ENCODE results near the gene CCND1.
"Not testable (repeated sequence)": the region's sequence is repeated elsewhere in the genome, so short reads cannot be mapped to it uniquely, and the experiment has no call there.

Gene CCND1

DNA sequence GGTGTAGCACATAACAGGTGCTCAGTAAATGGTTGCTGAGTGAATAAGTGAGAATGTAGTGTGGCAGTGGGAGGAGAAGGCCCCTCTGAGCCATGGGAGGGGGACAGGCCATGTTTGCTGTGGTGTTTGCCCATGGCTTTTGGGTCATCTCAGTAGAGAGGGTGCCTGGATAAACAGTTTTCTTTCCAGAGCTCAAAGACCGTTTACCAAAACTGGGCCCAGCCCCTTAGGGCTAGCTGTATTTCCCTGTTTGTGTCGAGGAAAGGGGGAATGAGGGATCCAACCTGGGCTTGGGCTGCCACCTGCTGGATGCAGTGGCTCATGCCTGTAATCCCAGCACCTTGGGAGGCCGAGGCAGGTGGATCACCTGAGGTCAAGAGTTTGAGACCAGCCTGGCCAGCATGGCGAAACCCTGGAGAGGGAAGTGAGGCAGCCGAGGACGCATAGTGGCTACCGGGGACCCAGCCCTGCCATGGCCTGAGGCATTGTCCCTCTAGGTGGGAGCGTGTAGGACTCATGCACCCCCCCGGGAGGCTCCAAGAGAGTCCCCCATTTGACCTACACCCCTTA lies 42.9 kb downstream of the CCND1 start:
- TF ChIP-seq, protein P1, sequence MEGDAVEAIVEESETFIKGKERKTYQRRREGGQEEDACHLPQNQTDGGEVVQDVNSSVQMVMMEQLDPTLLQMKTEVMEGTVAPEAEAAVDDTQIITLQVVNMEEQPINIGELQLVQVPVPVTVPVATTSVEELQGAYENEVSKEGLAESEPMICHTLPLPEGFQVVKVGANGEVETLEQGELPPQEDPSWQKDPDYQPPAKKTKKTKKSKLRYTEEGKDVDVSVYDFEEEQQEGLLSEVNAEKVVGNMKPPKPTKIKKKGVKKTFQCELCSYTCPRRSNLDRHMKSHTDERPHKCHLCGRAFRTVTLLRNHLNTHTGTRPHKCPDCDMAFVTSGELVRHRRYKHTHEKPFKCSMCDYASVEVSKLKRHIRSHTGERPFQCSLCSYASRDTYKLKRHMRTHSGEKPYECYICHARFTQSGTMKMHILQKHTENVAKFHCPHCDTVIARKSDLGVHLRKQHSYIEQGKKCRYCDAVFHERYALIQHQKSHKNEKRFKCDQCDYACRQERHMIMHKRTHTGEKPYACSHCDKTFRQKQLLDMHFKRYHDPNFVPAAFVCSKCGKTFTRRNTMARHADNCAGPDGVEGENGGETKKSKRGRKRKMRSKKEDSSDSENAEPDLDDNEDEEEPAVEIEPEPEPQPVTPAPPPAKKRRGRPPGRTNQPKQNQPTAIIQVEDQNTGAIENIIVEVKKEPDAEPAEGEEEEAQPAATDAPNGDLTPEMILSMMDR (IDR thresholded peaks at IDR 0.05; ENCODE audit: low read depth, low read length): peak; percentile 28; the same call in 1 of the 2 replicates

DNA sequence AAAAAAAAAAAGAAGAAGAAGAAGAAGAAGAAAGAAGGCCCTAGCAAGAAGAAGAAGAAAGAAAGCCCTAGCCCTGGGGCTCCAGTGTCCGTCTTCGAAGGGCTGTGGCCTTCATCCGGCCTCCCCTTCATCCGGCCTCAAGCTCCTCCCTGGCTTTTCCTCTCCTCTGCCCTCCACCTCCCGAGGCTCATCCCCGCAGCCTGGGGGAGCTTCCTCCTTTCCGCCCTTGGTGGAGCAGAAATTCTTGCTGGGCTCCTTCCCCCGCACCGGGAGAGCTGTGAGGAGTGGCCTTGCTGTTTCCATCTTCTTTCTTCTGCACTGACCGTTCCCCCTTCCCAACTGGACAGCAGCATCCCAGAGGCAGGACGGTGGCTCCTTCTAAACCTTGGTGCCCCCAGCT lies 43.7 kb downstream of the CCND1 start:
- TF ChIP-seq, protein P1 (IDR thresholded peaks at IDR 0.05; ENCODE audit: low read depth, low read length): no peak
- H3K4me3 ChIP-seq (ENCODE audit: low read depth, low read length): no peak overlapping the region

More for the DNA sequence above, 42.9 kb downstream of the CCND1 start:
- H3K4me3 ChIP-seq (ENCODE audit: low read depth, low read length): no peak overlapping the region

DNA sequence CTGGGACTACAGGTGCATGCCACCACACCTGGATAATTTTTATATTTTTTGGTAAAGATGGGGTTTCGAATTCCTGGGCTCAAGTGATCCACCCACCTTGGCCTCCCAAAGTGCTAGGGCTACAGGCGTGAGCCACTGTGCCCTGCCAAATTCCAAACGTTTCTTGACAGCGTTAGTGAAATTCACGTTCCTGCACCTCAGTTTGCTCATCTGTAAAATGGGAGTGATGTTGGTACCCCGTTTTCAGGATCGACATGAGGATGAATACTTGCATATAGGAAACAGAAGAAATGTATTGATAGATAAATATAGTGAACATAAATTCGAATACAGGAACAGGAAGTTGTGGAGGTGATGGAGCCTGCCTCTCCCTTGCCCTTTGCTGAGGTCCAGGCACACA lies 44.4 kb downstream of the CCND1 start:
- no peak overlapping the region for H3K4me3 ChIP-seq (ENCODE audit: low read depth, low read length)
- TF ChIP-seq, protein P1 (IDR thresholded peaks at IDR 0.05; ENCODE audit: low read depth, low read length): no peak

DNA sequence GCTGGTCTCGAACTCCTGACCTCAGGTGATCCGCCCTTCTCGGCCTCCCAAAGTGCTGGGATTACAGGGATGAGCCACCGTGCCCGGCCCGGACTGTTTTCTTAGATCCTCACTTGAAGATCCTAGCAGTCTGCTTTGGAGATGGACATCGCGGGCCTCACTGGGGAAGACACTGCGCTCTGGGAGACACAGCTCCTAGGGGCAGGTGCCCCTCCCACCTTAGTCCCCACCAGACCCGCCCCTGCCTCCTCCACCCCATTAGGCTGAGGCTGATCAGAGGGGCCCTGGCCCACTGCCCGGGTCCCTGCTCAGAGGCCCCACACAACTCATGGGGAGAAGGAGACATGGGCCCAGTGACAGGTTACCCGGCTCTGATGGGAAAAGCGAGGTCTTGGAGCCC lies 45.5 kb downstream of the CCND1 start:
- no peak overlapping the region for H3K4me3 ChIP-seq (ENCODE audit: low read depth, low read length)

DNA sequence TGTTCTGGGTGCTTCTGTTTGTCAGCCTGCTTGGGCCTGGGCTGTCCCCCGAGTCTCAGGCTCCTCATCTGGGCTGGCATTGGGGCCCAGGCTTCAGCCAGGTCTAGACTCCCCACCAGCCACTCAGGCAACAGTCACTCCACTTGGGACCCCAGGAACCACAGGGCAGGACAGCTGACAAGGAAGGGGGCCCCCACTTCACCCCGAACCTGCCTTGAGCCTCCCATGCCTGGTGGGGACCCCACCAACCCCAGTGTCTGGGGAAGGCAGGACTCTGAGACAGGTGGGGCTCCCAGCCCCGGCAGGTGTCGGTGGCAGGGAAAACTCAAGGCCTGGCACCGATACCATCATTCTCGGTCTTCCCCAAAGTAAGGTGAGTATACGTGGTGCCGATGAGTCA lies 45.9 kb downstream of the CCND1 start:
- H3K4me3 ChIP-seq (ENCODE audit: low read depth, low read length): no peak overlapping the region
- TF ChIP-seq, protein P1 (IDR thresholded peaks at IDR 0.05; ENCODE audit: low read depth, low read length): no peak

More for the DNA sequence above, 45.5 kb downstream of the CCND1 start:
- TF ChIP-seq, protein P1 (IDR thresholded peaks at IDR 0.05; ENCODE audit: low read depth, low read length): no peak

DNA sequence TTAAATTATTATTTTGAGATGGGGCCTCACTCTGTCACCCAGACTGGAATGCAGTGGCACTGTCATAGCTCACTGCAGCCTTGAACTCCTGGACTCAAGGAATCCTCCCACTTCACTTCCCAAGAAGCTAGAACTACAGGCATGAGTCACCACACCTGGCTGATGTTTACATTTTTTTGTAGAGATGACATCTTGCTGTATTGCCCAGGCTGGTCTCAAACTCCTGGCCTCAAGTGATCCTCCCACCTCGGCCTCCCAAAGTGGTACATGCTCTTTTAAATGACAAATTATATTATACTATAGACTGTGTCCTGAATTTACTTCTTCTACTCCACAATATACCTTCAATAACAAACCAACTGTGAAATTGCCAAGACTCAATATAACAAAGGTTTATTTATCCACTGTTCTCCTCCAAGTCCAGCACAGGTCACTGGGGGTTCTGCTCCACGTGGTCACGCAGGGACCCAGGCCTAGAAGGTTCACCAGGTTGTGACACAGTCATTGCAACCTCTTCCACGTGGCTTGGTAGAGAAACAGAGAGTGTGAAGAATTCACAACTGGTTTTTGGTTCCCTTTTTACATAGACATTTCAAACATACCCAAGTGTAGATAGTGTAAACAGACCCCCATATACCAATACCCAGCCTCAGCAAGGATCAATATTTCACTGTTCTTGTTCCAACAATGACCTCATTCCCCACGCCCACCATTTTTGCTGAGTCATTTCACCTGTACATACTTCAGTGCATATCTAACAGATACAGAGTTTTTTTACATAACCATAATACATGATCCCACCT lies 47.2 kb downstream of the CCND1 start:
- not testable (repeated sequence) for H3K4me3 ChIP-seq (ENCODE audit: low read depth, low read length)

DNA sequence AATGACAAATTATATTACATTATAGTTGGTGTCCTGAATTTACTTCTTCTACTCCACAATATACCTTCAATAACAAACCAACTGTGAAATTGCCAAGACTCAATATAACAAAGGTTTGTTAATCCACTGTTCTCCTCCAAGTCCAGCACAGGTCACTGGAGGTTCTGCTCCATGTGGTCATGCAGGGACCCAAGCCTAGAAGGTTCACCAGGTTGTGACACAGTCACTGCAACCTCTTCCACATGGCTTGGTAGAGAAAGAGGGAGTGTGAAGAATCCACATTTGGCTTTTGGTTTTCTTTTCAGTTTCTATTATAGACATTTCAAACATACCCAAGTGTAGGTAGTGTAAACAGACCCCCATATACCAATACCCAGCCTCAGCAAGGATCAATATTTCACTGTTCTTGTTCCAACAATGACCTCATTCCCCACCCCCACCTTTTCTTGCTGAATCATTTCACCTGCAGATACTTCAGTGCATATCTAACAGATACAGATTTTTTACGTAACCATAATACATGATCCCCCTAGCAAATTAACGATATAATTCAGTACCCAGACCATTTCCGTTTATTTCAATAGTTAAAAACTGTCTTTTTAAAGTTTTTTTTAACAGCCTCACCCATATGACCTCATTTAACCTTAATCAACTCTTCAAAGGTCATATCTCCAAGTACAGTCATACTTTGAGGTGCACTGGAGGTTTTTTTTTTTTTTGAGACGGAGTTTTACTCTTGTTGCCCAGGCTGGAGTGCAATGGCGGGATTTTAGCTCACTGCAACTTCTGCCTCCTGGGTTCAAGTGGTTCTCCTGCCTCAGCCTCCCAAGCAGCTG lies 48.7 kb downstream of the CCND1 start:
- no peak overlapping the region for H3K4me3 ChIP-seq (ENCODE audit: low read depth, low read length)
- TF ChIP-seq, protein P1 (IDR thresholded peaks at IDR 0.05; ENCODE audit: low read depth, low read length): no peak

All from WI38 (cell line).